Activated naive CD8-positive, alpha-beta T cell treated with anti-CD3 and anti-CD28 coated beads, Interleukin-2, amount 10 ng/mL, durations not matched to agents 7 days and 5 days (primary cell): Measurements from ENCODE around the gene HOXC9. TPM values are rescaled to one million over a fixed set of nuclear protein-coding genes. Genes with fewer than 3 reads are reported as not detected.
"Not testable (repeated sequence)": the region's sequence is repeated elsewhere in the genome, so short reads cannot be mapped to it uniquely, and the experiment has no call there.

Source experiments
- ATAC-seq: fragments of 150-1000 bp; cut with Tn5 transposase; one replicate; pipeline ENCODE4 v1.10.0; 2021; ENCODE audit warnings: low read depth, moderate library complexity
- POLR2A ChIA-PET: fragments of 350-600 bp; sonication (Branson Sonifier 250); formaldehyde crosslinking; loops from one replicate; lab custom pipeline; 2021; ENCODE audit warnings: antibody characterized with exemption; lab: Charles Lee
- DNase-seq: peaks from one replicate; pipeline ENCODE4 v3.0.0; 2021
- H3K27ac Mint-ChIP-seq: one replicate; pipeline ENCODE4 v1.8.0; 2022; ENCODE audit warnings: mild to moderate bottlenecking, mixed read lengths
- H3K27me3 Mint-ChIP-seq: one replicate; pipeline ENCODE4 v1.8.0; 2022; ENCODE audit warnings: mild to moderate bottlenecking, moderate library complexity, mixed read lengths
- H3K36me3 Mint-ChIP-seq: one replicate; pipeline ENCODE4 v1.8.0; 2021; ENCODE audit warnings: mild to moderate bottlenecking, mixed read lengths
- H3K4me1 Mint-ChIP-seq: one replicate; pipeline ENCODE4 v1.8.0; 2021; ENCODE audit warnings: mixed read lengths
- H3K4me3 Mint-ChIP-seq: one replicate; pipeline ENCODE4 v1.8.0; 2022; ENCODE audit warnings: mild to moderate bottlenecking, moderate library complexity, mixed read lengths
- H3K9me3 Mint-ChIP-seq: one replicate; pipeline ENCODE4 v1.8.0; 2021; ENCODE audit warnings: mixed read lengths
- total RNA-seq, 2 experiments: library from RNA; stranded (reverse); gene quantifications; one replicate each; pipeline ENCODE4 v1.2.3, GENCODE V29; 2021

Gene HOXC9
- total RNA-seq, 2 experiments from 2014 or later: not detected

DNA sequence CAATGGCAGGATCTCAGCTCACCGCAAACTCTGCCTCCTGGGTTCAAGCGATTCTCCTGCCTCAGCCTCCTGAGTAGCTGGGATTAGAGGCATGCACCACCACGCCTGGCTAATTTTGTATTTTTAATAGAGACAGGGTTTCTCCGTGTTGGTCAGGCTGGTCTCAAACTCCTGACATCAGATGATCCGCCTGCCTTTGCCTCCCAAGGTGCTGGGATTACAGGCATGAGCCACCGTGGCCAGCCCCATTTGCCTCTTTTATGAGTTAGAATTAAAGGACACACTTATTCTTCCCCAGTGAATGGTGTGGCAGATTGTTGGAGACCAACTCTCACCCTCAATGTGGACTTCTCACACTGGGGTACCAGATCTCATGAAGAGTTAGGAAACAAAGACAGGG is 42.1 kb downstream of the HOXC9 start:
- DNase-seq, H3K4me3 Mint-ChIP-seq, H3K27ac Mint-ChIP-seq, H3K36me3 Mint-ChIP-seq, POLR2A ChIA-PET, ATAC-seq, H3K9me3 Mint-ChIP-seq: not testable (repeated sequence)
- H3K4me1 Mint-ChIP-seq: peaks cover 14% of the 10 kb centered on the region
- H3K27me3 Mint-ChIP-seq: peaks cover 95% of the 10 kb centered on the region

DNA sequence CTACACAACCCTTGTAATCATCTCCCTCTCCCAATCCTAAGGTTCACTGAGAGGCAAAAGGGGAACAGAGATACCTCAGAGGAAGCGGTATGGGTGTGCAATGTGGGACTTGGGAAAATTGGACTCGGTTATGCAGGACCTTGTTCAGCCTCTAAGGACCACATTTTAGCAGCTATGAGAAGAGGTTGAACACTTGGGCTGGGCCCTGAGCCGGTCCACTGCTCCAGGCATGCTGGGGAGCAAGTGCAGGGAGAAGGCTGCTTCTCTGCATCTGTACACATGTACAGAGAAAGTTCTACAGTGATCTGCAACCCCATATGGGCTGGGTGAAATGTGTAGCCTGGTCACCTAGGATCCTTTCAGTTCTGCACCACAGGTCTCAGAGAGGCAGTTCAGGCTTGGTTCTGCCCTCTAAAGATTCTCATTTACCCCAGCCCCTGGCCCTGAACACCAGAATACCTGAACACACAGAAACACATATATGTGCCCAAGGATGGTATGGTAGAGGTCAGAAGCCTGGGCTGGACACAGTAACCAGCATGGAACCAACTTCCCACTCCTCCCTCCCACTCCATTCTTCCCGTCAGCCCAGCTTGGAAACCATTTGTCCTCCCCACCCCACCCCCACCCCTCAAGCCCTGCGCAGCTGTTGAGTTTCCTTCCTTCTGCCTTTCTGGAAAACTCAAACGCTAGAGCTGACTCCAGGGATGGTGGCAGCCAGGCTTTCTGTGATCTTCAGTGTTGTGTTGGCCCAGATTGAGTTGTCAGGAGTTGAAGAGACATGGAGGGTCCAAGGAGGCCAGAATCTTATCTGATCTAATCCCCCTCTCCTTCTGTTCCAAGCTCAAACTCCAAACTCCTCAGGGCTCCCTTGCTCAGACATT is 43.3 kb downstream of the HOXC9 start:
- ATAC-seq (no peak), DNase-seq (no peak)
- H3K36me3 Mint-ChIP-seq: peaks cover under 1% of the 10 kb centered on the region
- POLR2A ChIA-PET: interaction anchor here (0.7 kb wide), 1 partner anchor 11 kb away, joined by 5 read pairs; no protein-coding TSS in a partner anchor
- H3K4me1 Mint-ChIP-seq: peaks cover 14% of the 10 kb centered on the region
- H3K27me3 Mint-ChIP-seq: peaks cover 95% of the 10 kb centered on the region
- no peaks in the 10 kb centered on the region for H3K9me3 Mint-ChIP-seq
- no peak overlapping the region for H3K4me3 Mint-ChIP-seq
- peak overlapping the region; percentile 14 for H3K27ac Mint-ChIP-seq

DNA sequence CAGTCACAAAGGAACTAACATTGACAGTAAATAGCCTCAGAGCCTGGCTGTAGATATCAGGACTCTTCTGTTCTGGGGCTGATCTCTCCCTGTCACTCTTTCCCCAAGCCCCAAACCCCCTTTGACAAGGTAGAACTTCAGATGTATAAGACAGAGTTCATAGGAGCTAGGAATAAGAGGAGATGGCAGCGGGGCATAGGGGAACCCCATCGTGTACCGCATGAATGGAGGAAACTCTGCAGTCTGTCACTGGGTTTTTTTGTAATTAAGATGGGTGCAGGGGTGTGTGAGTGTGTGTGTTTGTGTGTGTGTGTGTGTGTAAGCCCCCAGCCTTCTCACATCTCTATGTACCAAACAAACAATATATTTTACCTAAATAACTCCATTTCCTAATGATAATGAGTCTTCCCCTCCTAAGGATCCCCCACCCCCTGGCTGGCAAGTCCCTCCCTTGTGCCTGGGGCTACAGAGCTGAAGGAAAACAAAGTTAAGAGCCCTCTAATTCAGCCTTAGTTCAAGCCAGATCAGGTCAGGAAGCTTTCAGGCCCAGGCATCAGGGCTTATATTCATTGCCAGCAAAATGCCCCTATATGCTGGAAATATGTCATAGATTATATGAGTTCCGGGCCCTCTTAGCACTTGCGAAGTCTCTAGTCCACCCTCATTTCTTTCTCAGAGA is 44.6 kb downstream of the HOXC9 start:
- Mint-ChIP-seq H3K9me3 (no peaks in the 10 kb centered on the region), H3K27me3 (peaks cover 96% of the 10 kb centered on the region), H3K36me3 (peaks cover 3% of the 10 kb centered on the region), H3K27ac (no peak overlapping the region), H3K4me1 (peaks cover 16% of the 10 kb centered on the region), H3K4me3 (no peak overlapping the region)
- POLR2A ChIA-PET: no interaction called here
- DNase-seq (no peak), ATAC-seq (peak; percentile 22)

DNA sequence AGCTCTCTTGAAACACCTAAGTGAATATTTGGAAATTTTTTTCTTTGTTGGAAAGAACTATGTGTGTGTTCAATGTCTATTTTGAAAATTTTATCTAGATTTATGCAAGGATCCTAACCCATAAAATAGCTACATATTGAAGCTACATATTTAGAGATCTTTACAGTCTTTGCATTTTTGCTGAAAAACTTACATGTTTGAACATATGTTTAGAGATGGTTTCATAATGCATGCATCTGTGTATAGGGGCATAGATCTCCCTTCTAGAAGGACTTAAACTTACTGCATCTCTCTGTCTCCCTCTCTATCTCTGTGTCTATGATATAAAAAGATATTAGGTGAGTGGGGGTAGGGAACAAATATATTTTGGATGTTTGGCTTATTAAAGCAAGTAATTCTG is 45.4 kb downstream of the HOXC9 start:
- Mint-ChIP-seq H3K36me3 (peaks cover 3% of the 10 kb centered on the region), H3K4me1 (peaks cover 22% of the 10 kb centered on the region), H3K9me3 (no peaks in the 10 kb centered on the region), H3K4me3 (no peak overlapping the region), H3K27ac (no peak overlapping the region), H3K27me3 (peaks cover 97% of the 10 kb centered on the region)
- POLR2A ChIA-PET: no interaction called here
- ATAC-seq (no peak), DNase-seq (no peak)

DNA sequence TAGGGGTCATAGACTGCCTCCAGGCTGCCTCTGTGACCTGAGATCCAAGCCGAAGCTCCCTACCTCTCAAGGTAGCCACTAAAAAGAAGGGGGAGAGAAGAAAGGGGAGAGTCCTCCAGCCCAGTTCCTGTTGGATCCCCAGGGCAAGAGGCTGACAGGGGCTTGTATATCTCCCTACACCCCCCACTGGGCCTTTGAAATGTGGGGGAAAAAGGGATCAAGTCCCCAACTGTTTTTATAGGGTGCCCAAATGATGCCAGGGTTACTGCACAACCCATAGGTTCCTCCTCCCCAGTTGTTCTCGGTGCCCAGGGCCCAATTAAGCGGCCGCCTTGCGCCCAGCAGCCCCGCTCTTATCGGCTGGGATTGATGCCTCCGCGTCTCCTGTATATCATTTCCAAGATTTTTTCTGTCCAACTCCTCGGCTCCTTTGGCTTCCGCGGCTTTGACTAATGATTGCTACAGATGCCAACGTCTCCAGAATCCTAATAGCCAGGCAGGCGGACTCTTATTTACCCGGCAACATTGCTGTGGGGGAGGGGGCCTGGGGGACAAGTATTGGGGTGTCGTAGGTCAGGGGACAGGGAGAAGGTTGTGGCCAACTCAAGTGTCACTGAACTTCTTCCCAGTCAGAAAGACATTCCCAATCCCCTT is 46.0 kb downstream of the HOXC9 start:
- Mint-ChIP-seq H3K27me3 (peaks cover 99% of the 10 kb centered on the region), H3K9me3 (no peaks in the 10 kb centered on the region), H3K27ac (no peak overlapping the region), H3K4me1 (peaks cover 25% of the 10 kb centered on the region), H3K36me3 (peaks cover 3% of the 10 kb centered on the region), H3K4me3 (no peak overlapping the region)
- POLR2A ChIA-PET: no interaction called here
- ATAC-seq (no peak), DNase-seq (no peak)

DNA sequence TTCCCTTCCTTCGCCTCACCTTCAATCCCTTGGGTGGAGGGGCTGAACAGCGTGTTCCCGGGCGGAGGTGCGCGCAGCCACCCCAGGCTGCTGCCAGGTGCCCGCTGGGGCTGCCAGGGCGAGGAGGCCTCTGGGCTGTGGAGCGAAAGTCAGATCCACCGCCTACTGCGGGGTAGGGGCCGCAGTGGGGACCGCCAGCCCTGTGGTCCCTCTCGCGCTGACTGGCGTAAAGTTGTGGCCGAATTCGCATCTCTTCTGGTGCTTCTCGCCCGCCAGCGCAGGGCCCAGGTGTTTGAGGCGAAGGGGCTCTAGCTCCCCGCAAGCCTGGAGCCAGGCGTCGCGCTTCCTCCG is 46.8 kb downstream of the HOXC9 start:
- ATAC-seq (no peak), DNase-seq (no peak)
- peaks cover 4% of the 10 kb centered on the region for H3K36me3 Mint-ChIP-seq
- H3K27ac Mint-ChIP-seq: no peak overlapping the region
- peak overlapping the region; percentile 38 for H3K4me3 Mint-ChIP-seq
- POLR2A ChIA-PET: no interaction called here
- peaks cover 29% of the 10 kb centered on the region for H3K4me1 Mint-ChIP-seq
- no peaks in the 10 kb centered on the region for H3K9me3 Mint-ChIP-seq
- peaks cover 100% of the 10 kb centered on the region for H3K27me3 Mint-ChIP-seq

DNA sequence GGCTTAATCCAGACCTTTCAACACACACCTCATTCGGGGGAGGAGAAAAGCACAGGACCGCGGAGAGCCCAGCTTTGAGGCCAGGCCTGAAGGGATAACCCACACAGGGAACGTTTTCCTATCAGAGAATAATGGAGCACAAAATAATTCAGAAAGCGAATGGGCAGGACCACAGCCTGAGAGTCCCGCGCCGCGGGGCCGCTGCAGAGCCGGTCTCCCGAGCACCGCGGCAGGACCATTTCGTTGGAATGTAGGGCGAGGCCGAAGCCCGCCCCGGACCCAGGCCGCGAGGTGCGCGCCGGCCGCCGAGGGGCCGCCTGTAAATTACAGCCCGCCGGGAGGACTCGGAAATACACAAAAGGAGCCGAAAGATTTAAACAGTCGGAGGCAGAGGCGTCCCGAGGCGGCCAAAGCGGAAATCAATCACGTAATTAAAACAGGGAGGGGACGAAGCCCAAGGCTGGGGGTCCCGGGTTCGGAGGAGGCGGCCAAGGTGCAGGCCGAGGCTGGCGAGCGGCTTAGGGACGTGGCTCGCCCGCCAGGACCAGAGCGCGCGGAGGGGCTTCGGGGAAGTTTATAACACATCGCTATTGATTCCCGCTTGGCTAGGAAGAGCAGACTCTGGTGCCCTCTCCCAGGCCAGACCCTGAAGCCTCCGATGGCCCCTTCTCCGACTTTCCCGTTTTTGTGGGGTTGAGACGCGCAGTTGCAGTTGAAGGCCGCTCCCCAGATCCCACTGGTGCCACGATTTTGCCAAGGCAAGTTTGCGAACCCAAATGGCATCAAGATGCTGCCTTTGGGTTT is 47.4 kb downstream of the HOXC9 start:
- H3K4me3 Mint-ChIP-seq: peak overlapping the region; percentile 38
- no peaks in the 10 kb centered on the region for H3K9me3 Mint-ChIP-seq
- H3K4me1 Mint-ChIP-seq: peaks cover 32% of the 10 kb centered on the region

DNA sequence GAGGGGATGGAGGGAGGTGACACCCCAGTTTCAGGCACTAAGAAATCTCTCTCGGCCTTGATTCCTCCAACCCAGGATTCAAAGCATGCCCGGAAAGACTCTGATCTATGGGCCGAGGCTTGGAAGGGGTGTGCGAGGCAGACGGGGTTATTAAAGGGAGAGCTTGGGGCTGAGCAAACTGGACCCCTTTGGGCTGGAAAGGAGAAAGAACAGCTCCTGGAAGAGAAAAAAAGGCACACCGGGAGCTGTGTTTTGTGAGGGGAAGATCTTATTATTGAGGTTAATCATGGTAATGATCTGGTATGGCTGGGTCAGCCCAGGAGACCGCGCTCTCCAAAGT is 48.0 kb downstream of the HOXC9 start:
- Mint-ChIP-seq H3K27ac (no peak overlapping the region), H3K27me3 (peaks cover 100% of the 10 kb centered on the region), H3K4me3 (no peak overlapping the region), H3K4me1 (peaks cover 32% of the 10 kb centered on the region), H3K36me3 (peaks cover 7% of the 10 kb centered on the region), H3K9me3 (no peaks in the 10 kb centered on the region)
- POLR2A ChIA-PET: no interaction called here
- no peak for ATAC-seq
- no peak for DNase-seq

More for the DNA sequence above, 47.4 kb downstream of the HOXC9 start:
- ATAC-seq (no peak), DNase-seq (no peak)
- peaks cover 100% of the 10 kb centered on the region for H3K27me3 Mint-ChIP-seq
- POLR2A ChIA-PET: no interaction called here
- H3K36me3 Mint-ChIP-seq: peaks cover 6% of the 10 kb centered on the region
- no peak overlapping the region for H3K27ac Mint-ChIP-seq

DNA sequence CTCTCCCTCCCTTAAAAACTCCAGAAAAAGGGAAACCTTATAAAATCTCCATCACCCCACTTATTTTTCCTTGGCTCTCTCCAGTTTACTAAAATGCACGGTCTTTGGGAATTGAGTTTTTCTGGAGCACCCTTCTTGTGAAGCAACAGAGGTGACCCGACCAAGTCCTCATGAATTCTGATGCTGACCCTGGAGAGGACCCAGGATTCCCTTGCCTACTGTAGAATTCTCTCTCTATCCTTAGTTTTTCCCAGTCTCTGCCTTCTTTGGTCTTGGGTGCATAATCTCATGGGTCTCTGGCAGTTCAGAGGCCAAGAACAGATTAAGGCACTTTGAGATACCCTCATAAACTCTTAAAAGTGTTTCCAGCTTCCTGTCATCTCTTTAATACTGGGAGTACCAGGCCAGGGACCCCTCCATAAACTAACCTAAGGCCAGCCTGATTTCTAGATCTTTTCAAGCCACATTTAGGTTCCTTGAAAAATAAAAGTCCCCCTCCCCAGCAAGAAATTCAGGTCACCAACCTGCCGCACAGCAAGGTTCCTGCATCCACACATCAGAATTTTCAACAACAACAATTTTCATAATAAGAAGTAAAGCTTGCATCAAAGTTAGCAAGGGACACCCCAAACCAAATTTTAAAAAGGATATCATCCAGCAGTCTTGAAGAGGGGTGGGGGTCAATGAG is 48.6 kb downstream of the HOXC9 start:
- Mint-ChIP-seq H3K9me3 (no peaks in the 10 kb centered on the region), H3K36me3 (peaks cover 7% of the 10 kb centered on the region), H3K4me1 (peaks cover 34% of the 10 kb centered on the region), H3K4me3 (no peak overlapping the region), H3K27ac (no peak overlapping the region), H3K27me3 (peaks cover 97% of the 10 kb centered on the region)
- ATAC-seq (no peak), DNase-seq (no peak)
- POLR2A ChIA-PET: no interaction called here

DNA sequence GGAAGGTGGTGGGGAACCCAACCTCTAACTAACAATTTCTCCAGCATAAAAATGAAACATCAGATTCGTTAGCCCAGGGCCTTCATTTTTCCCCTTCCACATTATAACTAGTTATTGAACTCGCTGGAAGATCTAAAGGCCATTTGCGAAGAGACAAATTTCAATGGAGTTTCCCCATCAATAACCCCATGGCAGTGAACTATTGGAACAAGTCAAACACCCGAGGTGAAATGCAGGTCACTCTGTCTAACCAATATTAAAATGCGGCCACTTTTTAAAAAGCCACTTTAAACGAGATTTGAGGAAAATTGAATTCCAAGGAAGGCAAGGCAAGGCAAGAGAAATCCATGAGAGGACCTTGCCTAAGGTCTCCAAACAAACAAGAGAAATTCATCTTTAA is 49.1 kb downstream of the HOXC9 start:
- Mint-ChIP-seq H3K9me3 (no peaks in the 10 kb centered on the region), H3K27ac (no peak overlapping the region), H3K36me3 (peaks cover 7% of the 10 kb centered on the region), H3K27me3 (peaks cover 97% of the 10 kb centered on the region), H3K4me3 (no peak overlapping the region), H3K4me1 (peaks cover 31% of the 10 kb centered on the region)
- POLR2A ChIA-PET: no interaction called here
- ATAC-seq (no peak), DNase-seq (no peak)

DNA sequence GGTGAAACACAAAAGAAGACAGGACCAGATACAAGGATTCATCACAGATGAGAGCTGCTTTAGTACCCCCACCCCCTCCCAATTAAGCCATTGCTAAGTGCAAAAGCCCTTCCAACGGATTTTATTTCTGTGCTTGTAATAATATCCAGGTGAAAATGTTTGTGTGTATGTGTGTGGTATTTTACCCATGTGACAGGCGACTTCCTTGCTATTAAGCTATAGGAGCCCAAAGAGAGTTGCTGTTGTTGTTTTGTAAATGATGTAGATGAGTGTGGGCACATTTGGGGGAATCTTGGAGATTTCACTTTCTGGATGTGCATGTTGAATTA is 50.5 kb downstream of the HOXC9 start:
- H3K27me3 Mint-ChIP-seq: peaks cover 94% of the 10 kb centered on the region
- no peak for DNase-seq
- H3K4me1 Mint-ChIP-seq: peaks cover 32% of the 10 kb centered on the region
- H3K36me3 Mint-ChIP-seq: peaks cover 7% of the 10 kb centered on the region
- no peak overlapping the region for H3K27ac Mint-ChIP-seq
- ATAC-seq: no peak
- POLR2A ChIA-PET: no interaction called here
- H3K9me3 Mint-ChIP-seq: no peaks in the 10 kb centered on the region
- H3K4me3 Mint-ChIP-seq: peak overlapping the region; percentile 64

DNA sequence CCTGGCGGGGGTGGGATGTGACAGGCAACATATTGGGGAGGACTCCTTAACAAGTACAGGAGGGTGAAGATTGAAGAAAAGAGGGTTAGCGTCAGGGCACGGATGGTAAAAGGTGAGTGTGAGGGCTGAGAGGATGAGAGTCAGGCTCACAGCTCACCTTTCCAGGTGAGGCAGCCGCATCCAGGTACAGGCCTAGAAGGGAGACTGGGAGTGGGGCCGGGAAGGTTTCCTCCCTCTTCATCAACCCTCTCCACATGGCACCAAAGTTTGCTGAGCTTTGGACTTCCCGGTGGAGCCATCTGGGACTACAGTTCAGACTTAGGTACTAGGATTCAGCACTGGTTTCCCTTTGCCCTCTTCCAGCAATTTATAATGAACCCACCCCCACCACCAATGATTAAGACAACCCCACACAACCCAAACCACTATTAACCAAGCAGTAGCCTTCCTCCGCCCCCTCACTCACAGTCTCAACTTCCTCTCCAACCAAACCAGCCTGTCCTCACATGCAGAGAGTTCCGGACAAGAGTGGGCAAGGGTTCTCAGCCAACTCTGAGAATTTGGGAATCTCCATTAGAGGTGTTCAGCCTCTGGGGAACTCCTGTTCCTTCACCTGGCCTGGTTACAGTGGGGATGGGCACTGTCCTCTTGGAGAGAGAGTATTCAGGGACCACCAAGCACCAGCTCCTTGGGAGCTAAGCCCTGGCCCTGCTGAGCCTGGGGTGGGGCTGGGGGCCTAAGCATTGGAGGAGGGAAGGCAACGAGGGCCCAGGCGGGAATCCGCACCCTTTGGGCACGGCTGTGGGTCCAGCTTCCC is 51.3 kb downstream of the HOXC9 start:
- DNase-seq (no peak), ATAC-seq (no peak)
- Mint-ChIP-seq H3K9me3 (no peaks in the 10 kb centered on the region), H3K27ac (peak overlapping the region; percentile 22), H3K36me3 (peaks cover 7% of the 10 kb centered on the region), H3K4me1 (peaks cover 37% of the 10 kb centered on the region), H3K27me3 (peaks cover 94% of the 10 kb centered on the region), H3K4me3 (no peak overlapping the region)
- POLR2A ChIA-PET: interaction anchor here (1.1 kb wide), 1 partner anchor 163 kb away, joined by 3 read pairs; no protein-coding TSS in a partner anchor
